AG20443 (cell line): Measurements from ENCODE around the gene ERC2.
A peak's percentile ranks its signal among the peaks of the same experiment; 100 is the strongest.
"Not testable (repeated sequence)": the region's sequence is repeated elsewhere in the genome, so short reads cannot be mapped to it uniquely, and the experiment has no call there.

Experiments
- DNase-seq: peaks from one replicate; pipeline ENCODE4 v3.0.0; 2012; ENCODE audit warnings: low spot score, mixed read lengths

The ERC2 gene

DNA sequence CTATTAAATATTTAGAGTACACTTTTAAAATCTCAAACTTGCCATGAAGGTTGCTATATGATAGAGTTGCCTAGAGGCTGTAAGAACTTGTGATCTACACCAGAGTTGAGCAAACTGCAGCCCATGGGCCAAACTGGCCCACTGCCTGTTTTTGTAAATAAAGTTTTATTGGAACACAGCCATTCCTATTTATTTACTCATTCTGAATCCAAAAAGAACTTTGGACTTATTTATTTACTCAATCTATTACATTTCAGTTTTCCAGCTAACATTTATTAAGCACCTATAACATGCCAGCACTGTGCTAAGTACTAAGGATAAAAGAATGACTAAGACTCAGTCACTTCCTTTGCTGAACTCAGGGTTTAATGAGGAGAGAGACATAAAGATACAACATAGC, 403.6 kb downstream of the ERC2 start:
- no peak for DNase-seq

DNA sequence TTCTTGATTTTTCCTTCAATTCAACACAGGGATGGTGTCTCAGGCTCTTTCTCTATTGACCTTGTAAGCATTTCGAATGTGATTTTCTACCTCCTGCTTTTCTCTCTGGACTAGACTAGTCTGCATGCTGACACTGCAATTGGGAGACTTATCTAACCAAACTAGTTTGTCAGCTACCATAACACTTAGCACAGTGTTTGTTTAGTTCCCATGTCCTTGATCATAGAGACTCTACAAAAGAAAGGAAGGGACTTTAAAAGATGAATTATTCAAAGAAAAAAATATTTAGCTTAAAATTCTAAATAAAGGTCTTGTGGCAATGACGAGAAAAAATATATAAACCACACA, 407.0 kb downstream of the ERC2 start:
- no peak for DNase-seq

DNA sequence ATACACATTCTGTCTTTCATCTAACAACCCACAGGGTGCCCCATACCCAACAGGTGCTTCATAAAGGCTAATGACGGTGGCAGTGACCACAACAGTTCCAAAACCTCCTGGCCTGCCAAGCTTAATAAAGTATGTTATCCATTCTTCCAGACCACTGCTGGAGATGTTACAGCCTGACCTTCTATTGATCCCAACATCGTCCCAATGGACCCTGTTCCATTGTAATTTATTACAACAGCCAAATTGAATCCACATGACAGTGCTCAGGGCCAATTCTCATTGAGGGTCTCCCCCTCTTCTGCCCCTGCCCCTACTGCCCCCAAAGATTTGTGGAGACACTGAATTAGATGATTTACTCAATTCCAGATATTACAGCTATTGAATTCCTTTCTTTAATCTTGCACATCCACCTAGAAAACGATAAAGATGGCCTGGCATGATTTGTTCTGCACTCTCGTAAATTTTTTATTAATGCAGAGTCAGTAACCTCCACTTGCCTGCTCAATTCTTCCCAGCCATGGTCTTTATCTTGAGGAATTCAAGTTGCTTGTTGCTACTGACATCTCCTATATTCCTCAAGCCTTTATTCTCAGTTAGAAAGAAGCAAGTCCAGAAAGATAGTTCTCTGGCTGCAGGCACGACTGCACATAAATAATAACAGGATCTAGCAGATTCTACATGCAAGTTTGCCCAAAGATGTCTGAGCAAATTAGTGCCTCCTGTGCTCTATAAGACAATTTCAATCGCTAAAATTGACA, 407.6 kb downstream of the ERC2 start:
- DNase-seq, result no peak

DNA sequence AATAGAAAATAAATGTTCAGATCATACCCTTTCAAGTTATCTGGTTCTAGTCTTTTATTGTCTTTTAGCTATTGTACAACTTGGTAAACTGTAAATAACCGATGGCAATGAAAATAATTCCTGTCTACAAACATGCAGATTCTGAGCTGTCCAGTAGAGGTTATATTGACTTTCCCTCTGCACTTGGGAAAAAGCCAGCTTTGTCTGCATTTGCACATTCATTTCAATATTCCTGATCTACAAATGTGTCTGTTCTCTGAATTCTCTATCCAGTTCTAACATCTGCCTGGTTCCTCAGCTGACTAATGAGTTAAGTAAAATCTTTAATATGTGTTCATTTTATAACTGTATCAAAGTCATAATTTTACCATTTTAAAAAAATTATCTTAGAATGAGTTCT, 408.5 kb downstream of the ERC2 start:
- no peak for DNase-seq

DNA sequence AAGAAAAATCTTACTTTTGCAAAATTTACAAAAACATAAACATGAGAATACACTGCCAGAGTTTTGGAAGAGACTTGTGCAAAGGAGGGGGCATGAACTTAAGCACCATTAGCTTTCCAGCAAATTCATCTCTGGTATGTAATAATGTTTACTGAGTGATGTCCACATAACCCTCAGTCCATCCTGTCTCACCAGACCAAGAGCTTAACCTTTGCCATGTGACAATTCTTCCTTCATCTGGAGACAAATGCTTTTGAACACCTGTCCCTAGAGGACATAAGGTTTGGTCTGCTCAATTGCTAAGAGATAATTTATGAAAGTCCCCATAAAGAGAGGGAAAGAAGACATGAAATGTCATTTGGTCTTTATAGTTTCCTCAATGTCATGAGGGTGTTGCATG, 412.3 kb downstream of the ERC2 start:
- no peak for DNase-seq

DNA sequence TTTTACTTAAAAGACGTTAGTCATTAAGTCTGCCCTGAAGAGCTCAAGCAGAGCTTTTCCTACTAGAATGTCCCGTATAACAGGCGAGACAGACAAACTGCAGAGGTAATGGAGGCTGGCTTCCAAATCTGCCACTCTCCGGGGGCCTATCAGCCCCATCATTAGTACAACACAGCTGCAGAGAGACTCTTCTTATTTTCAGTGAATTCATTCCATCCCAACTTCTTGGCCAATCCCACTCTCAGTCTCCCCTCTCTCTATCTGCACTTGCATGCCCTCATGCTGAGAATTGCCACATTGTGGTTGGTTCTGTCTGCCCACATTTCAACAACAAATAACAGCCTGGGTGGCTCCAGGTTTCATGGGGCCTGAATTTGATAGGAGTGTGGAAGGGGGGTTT, 412.7 kb downstream of the ERC2 start:
- no peak for DNase-seq

DNA sequence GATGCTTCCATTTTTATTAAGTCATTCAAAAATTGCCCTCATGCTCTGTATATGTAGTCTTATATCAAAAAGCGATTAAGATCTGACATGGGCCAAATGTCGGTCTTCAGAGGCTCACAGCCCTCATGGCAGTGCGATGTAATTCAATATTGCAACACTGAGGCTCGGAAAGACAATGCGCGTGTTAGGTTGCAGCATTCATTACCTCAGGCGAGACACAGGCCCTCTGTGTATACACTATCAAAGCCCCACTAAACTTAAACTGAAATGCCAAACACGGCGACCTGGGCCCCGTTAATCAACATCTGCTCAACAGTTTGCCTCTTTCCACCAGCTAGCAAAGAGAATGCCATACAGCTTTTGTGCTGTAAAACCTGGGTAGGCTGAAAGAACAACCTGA, 413.4 kb downstream of the ERC2 start:
- DNase-seq, result no peak

DNA sequence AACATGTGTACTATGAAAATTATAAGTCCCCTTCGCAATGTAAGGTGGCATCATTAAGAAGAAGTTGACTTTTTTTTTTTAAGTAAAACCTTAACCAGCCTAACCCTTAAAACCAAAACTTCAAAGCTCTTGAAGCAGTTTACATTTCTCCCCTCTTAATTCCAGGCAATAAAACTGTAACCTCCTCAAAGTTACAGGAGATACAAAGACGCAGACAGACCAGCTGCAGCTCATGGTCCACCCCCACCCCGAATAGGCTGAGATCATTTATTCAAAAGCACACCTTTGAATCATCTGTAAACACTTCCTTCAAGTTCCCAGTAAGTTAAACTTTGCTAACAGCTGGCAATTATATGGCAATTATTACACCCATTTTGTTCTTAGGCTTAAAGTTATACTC, 414.5 kb downstream of the ERC2 start:
- no peak for DNase-seq

DNA sequence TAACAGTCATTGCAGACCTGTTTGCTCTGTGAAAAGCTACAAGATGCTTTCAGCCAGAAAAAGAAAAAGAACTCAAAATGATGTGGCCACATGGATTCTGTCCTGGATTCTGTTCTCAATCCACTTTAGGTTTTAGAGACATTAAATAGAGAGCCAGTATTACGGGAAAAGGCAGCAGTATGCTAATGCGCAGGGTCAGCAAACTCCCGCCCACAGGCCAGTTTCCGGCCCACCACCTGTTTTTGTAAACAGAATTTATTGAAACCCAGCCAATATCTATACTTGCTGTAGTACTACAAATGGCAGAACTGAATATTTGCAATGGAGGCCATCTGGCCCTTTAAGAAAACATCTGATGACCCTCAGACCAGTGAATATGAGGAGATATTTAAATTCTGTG, 416.1 kb downstream of the ERC2 start:
- DNase-seq, result no peak

DNA sequence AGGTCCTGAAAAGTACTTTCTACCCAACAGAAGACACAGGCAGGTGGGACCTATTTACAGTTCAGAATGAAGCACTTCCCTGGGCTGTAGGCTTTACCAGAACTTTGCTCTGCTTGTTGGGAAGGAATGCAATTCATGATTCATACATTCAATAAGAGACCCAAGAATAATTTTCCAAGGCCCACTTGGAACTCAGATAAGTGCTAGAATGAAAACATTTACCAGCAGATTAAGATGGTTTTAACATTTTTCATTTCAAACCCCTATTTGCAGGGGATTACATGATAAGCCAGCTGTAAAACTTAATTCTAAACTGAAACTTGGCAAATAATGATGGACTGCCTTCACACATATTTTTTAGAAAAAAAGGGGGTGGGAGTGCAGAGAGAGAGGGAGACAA, 417.2 kb downstream of the ERC2 start:
- no peak for DNase-seq

DNA sequence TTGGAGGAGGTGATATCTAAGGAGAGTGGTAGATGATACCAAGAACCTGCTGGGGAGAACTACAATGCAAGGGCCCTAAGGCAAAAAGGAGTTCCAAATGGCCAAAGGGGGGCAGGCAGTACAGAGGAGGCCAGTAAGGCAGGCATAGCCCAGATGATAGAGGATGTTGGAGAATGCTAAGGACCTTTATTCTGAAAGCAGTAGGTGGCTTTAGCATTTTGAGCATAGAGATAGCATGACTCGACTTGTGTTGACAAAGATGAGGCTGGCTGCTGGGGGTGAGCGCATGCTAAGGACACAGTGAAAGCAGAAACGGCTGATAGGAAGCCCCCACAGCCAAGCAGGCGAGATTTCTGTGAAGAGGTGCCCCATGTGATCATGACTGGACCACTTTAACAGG, 419.3 kb downstream of the ERC2 start:
- no peak for DNase-seq

DNA sequence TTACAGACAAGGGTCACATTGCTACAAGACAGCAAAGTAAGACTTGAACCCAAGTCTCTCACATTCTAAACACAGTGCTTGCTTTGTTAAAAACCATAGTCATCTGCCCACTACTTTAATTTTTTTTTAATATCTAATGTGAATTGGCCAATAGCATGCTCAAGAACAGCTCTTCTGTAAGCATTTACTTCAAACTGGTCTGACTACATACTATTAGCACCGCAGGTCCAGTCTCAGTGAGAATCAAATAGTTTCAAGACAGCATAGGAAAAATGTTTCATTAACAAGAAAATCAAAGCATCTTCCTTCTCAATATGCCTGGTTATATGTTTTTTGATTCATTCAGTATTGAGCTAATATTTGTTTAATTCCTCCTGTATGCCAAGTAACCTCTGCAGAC, 419.9 kb downstream of the ERC2 start:
- DNase-seq, result no peak

DNA sequence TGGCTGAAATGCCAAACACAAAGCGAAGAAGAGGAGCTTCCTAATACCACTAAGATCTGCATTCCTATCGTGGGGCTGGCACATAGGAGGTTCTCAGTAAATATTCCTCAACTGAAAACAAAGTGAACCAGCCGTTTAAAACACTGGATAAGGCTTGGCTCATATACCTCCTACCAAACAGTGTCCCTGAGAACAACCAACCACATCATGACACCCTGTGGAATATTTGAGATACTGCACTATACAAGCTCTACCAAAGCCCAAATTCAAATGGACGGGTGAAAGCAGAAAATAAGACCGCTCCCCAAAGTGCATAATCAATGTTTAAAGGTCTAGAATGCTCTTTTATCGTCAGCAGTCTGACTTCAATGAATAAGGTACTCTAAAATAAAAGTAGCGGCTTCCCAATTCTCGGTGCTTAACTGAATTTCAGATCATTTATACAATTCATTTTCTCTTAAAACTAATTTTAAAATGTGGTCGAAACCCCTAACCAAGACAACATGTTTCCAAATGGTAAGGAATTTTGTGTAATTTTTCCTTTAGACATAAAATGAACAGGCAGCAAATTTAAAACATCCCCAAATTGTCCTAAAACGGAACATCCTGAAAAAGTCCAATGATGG, 425.8 kb downstream of the ERC2 start:
- peak; percentile 64 for DNase-seq

DNA sequence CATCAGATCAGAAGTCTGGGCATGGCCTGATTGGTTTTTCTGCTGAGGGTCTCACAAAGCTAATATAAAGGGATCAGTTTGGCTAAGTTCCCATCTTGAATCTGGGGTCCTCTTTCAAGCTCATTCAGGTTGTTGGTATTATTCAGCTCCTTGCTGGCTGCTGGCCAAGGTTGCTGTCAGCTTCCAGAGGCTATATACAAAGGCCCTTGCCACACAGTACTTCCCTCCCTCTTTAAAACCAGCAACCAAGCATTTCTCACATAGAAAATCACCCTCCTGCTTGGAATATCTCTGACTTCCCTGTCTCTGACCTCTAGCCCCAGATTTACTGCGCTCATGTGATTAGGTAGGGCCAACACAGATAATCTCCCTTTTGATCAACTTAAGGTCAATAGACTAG, 442.9 kb downstream of the ERC2 start:
- no peak for DNase-seq

DNA sequence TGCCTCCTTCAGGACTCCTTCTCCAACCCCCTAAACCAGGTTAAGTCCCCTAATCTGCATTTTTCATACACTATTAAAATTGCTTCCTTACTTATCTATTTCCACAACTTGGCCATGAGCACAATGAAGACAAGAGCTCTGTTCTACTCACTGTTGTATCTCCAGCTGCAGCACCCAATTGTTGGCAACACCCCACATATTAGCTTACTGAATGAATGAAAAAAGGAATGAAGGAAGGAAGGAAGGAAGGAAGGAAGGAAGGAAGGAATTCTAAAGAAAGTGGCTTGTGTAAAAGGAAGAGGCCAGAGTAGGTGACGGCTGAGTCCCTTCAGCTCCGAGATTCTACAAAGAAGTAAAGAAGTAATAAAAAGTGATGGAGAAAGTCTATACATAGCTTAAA, 444.7 kb downstream of the ERC2 start:
- no peak for DNase-seq

DNA sequence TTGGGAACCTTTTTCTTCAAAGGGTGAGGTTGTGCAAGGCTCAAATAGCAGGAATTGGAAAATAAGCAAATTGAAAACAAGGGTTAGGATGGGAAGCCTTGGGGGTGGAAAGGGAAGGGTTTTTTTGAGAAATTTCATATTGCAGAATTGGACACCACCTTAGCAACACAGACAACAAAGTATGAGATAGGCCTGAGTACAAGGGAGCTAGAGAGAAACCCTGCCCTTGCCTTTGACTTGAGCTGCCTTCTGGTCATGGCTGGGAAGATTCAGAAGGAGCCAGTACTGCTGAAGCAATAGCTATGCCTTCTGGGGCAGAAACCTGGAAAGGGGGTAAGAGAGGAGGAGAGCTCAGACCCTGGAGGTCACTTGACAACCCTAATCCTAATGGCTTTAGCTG, 445.6 kb downstream of the ERC2 start:
- no peak for DNase-seq

DNA sequence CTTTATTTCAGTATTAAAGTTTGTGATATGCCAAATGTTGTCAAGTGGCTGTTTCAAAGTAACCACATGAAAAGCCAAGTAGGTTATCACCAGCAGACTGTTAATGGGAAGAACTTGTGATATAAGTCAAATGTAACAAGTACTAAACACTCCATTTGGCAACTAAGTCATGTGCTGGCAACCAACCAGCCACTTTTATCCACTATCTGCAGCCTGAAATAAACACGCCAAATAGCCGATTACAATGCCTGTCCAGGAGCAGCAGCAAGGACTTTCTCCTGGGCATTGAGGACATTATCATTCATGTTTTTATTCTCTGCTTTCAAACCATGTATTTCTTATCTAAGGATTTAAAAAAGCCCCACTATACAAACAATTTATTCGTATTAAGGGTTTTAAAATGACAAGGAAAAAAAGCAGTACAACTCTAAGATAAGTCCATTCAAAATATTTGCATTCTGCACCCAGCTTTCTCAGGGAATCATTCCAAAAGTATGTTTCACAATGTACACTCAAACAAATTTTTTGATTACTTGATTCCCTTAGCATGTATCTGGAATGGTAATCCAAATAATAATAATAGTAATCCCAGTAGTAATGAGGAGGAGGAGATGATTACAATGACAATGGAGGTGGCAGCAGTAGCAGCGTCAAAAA, 448.6 kb downstream of the ERC2 start:
- DNase-seq, result no peak

DNA sequence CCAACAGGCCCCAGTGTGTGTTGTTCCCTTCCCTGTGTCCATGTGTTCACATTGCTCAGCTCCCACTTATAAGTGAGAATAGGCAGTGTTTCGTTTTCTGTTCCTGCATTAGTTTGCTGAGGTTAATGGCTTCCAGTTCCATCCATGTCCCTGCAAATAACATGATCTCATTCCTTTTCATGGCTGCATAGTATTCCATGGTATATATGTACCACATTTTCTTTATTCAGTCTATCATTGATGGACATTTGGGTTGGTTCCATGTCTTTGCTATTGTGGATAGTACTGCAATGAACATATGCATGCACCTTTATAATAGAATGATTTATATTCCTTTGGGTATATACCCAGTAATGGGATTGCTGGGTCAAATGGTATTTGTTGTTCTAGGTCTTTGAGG, 452.9 kb downstream of the ERC2 start:
- DNase-seq, result not testable (repeated sequence)

DNA sequence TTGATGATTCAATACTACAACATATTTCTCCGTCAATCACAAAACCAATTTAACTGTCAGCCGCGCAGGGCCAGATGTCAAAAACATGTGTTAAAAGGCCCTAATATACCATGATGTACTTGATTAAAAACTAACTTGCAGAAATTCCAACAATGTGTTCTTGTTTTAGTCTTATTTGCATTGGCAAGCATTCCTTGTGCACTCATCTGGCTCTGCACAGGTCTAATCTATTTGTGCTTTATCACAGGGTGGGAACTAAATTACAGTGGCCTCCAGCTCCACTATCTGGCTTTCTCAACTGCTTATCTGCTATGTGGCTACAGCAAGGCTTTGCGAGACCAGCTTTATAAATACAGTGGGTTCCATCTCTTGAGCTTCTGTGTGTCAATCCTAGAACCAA, 455.5 kb downstream of the ERC2 start:
- DNase-seq, result no peak

DNA sequence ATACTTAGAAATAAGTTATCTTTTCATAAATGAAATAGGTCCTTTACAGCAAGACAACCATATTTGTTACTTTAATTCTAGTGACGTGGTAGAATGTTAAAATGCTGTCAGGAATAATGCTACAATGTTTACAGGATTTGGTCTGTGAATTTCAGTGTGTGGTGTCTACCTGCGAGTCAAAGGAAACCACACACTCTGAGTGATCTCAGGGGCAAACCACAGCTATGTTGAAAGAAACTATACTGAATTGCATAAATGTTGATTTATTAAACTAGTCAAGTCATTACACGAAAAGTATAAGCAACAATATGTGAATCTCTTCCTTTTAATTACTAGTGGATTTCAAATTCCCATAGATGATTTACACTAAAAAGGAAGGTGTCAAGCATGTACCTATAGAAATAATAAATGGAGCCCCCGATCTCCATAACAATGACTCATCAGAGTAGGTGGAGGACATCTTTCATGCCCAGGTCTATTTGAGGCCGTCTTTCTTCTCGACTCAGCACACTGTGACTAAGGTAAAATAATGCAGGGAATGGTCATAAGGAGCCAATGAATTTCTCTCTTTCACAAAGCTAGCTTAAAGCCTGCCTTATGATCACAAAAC, 463.0 kb downstream of the ERC2 start:
- DNase-seq, result no peak

DNA sequence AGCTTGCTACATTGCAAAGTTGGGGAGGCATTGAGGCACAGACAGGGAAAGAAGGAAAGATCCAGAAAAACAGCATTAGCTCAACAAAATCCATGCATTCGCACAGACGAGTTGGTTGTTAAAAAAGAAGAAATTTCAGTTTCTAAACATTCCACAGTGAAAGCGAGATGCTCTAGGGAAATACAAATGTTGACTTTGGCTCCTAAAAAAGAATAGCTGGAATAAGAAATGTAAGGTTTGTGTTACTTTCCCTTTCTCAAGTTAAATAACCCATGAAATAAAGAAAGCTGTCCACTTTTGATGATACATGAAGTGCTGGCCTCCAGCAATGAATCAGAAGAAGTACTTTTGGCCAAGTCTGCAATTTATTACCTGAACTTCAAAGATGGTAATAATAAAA, 465.1 kb downstream of the ERC2 start:
- no peak for DNase-seq

DNA sequence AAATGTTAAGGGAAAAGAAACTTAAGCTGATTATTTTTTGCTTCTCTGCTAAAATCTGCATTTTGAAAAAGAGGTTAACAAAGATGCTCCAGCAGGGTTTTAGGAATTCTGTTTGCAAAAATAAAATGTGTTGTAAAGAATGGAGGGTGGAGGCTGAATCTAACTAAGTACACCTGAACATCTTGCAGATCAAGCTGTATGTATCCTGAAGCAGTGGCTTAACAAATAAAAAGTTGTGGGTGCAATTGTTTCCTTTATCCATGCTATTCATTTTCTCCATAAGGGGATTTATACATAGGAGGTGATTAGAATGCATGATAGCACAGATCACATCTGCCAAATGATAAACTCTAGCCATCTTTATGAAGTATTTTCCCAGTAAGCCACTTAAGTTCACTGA, 466.3 kb downstream of the ERC2 start:
- DNase-seq, result no peak

DNA sequence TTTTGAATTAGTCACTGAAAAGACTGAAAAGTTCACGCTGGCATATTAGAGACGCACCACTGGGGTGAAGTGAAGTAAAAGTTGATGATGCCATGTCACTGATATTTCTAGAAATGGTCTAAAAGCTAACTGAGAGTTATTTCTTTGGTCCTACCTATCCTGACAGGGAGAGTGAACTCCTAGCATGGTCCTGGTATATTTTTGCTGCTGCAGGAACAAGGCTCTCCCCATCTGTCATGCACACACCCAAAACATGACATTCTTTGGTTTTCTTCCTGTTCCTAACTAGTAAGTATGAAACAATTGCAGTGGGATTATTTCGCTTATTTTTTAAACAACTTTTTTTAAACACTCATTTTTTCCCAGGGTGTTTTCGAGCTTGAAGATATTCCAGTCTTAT, 466.7 kb downstream of the ERC2 start:
- DNase-seq, result no peak
